ENCODE results near the gene GTPBP8.

DNA sequence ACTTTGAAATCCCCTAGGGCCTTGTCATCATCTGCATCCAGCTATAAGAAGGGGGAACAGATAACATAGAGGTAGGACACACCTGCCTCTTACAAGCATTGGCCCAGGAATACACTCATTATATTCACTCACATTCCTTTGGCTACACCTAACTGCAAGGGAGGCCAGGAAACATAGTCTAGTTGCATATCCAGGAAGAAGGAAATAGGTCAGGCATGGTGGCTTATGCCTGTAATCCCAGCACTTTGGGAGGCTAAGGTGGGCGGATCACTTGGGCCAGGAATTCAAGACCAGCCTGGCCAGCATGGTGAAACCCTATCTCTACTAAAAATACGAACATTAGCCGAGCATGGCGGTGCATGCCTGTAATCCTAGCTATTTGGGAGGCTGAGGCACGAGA is 48.8 kb downstream of the GTPBP8 start:
- TF ChIP-seq EZH2 (IDR thresholded peaks at IDR 0.05; ENCODE audit: borderline replicate concordance, low read length) (no peak), CTCF (conservative IDR thresholded peaks at IDR 0.05 in 1 of 2, IDR thresholded peaks at IDR 0.05 in 1 of 2; ENCODE audit: extremely low read depth in 1 of 2, insufficient read depth in 1 of 2, low read depth in 1 of 2, low read length in 2 of 2) (no peak)
